Testis (tissue), 2 donors: Measurements from ENCODE around the gene LANCL2.

Source experiments
- CTCF ChIP-seq, 3 experiments: fragments of 450-650 bp in 2 of 3; fragments of 200-600 bp in 1 of 3; sonication (generic) in 1 of 3; IDR thresholded peaks; one replicate each; pipeline ENCODE4 v1.5.1; 2016 to 2019; ENCODE audit warnings: antibody characterized with exemption in 3 of 3, mild to moderate bottlenecking in 2 of 3, moderate library complexity in 1 of 3
- POLR2A ChIP-seq: fragments of 450-650 bp; IDR thresholded peaks from one replicate; pipeline ENCODE4 v1.6.1; 2017; ENCODE audit warnings: antibody characterized with exemption, mild to moderate bottlenecking, moderate library complexity

GRCh38 chr7:55381189-55381588 is 16.1 kb downstream of the LANCL2 start:
- TF ChIP-seq CTCF (IDR thresholded peaks at IDR 0.05) (no peak), POLR2A (no peak)
